Activated naive CD4-positive, alpha-beta T cell (primary cell): ENCODE results near the gene CD109.
"Not testable (repeated sequence)": the region's sequence is repeated elsewhere in the genome, so short reads cannot be mapped to it uniquely, and the experiment has no call there.

Source experiments
- DNase-seq, 4 experiments: peaks; one replicate each; lab custom pipeline; 2025; lab: John Stamatoyannopoulos, UW

The CD109 gene

GRCh38 chr6:73791336-73791735 is 95.3 kb downstream of the CD109 start:
- DNase-seq, result no peak

GRCh38 chr6:73792738-73793137 is 96.7 kb downstream of the CD109 start:
- DNase-seq, result no peak

GRCh38 chr6:73796881-73797280 is 100.9 kb downstream of the CD109 start:
- DNase-seq, result no peak

- DNase-seq, result no peak
These were observed 101.9 kb downstream of the CD109 start for GRCh38 chr6:73797861-73798260.

- no peak for DNase-seq
These were observed 102.6 kb downstream of the CD109 start for GRCh38 chr6:73798592-73798991.

- no peak for DNase-seq
These were observed 105.0 kb downstream of the CD109 start for GRCh38 chr6:73800997-73801396.

GRCh38 chr6:73801652-73802268 is 105.8 kb downstream of the CD109 start:
- no peak for DNase-seq

- DNase-seq, result no peak
These were observed 106.4 kb downstream of the CD109 start for GRCh38 chr6:73802366-73802765.

- DNase-seq, result no peak
These were observed 107.7 kb downstream of the CD109 start for GRCh38 chr6:73803562-73804241.

- not testable (repeated sequence) for DNase-seq
These were observed 109.2 kb downstream of the CD109 start for GRCh38 chr6:73805221-73805620.

GRCh38 chr6:73805982-73806381 is 110.0 kb downstream of the CD109 start:
- not testable (repeated sequence) for DNase-seq

- no peak for DNase-seq
These were observed 115.7 kb downstream of the CD109 start for GRCh38 chr6:73811706-73812105.

GRCh38 chr6:73817253-73817652 is 121.2 kb downstream of the CD109 start:
- DNase-seq, result no peak

- no peak for DNase-seq
These were observed 127.2 kb downstream of the CD109 start for GRCh38 chr6:73823046-73823735.

- DNase-seq, result no peak
These were observed 127.8 kb downstream of the CD109 start for GRCh38 chr6:73823832-73824231.

- no peak for DNase-seq
These were observed 130.6 kb downstream of the CD109 start for GRCh38 chr6:73826571-73826970.

GRCh38 chr6:73830119-73830518 is 134.1 kb downstream of the CD109 start:
- no peak for DNase-seq

GRCh38 chr6:73832313-73832712 is 136.3 kb downstream of the CD109 start:
- no peak for DNase-seq

- not testable (repeated sequence) for DNase-seq
These were observed 148.7 kb downstream of the CD109 start for GRCh38 chr6:73844696-73845095.

GRCh38 chr6:73851048-73851447 is 155.0 kb downstream of the CD109 start:
- not testable (repeated sequence) for DNase-seq

GRCh38 chr6:73854998-73855718 is 159.2 kb downstream of the CD109 start:
- DNase-seq, result no peak

GRCh38 chr6:73857341-73857890 is 161.4 kb downstream of the CD109 start:
- no peak for DNase-seq
